ENCODE data around the gene PRKCB.
"Not testable (repeated sequence)": the region's sequence is repeated elsewhere in the genome, so short reads cannot be mapped to it uniquely, and the experiment has no call there.

The PRKCB gene

DNA sequence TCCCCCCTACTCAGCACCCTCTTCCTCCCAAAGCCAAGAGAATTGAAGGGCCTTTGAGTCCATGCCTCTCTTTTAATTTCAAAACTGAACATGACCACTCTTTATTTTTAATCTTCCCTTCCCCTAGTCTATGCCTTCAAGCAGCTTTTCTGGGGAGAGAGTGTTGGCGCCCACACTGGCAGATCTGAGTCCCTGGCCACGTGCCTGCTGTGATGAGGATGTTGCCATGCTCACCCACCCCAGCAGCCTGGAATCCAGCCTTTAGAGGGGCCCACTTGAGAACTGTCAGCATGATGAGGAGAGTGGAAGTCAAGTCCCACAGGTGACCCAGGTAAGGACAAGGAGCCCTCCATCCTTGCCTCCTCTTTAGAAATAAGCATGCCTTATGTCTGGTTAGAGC, 400.0 kb downstream of the PRKCB start:
- DNase-seq (ENCODE audit: low read depth in 2 of 2) = no peak

DNA sequence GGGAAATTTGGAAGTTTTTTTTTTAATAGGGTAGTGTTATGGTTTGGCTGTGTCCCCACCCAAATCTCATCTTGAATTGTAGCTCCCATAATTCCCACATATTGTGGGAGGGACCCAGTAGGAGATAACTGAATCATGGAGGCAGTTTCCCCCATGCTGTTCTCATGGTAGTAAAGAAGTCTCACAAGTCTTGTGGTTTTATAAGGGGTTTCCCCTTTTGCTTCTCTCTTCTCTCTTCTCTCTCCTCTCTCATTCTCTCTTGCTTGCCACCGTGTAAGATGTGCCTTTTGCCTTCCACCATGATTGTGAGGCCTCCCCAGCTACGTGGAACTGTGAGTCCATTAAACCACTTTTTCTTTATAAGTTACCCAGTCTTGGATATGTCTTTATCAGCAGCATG, 403.1 kb downstream of the PRKCB start:
- DNase-seq (ENCODE audit: low read depth in 2 of 2) = not testable (repeated sequence)

DNA sequence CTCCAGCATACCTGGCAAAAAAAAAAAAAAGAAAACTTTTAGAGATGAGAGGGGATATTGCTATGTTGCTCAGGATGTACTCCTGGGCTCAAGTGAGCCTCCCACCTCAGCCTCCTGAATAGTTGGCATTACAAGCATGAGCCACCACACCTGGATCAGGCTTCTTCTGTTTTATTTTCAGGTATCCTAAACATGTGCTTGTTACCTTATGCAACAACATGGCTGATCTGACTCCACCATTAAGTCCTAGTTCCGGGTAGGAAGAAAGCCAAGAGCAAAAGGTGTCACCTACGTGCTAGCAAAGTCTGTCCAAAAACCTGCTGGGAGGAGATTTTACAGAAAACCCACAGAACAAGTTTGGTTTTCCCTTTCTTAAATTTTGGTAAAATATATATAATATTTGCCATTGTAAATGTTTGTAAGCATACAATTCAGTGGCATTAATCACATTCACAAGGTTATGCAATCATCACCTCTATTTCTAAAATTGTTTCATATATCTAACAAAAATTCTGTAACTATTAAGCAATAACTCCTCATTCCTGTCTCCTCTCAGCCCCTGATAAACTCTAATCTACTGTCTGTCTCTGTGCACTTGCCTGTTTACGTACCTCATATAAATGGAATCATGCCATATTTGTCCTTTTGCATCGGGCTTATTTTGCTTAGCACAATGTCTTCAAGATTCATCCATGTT, 411.3 kb downstream of the PRKCB start:
- no peak for DNase-seq (ENCODE audit: low read depth in 2 of 2)

DNA sequence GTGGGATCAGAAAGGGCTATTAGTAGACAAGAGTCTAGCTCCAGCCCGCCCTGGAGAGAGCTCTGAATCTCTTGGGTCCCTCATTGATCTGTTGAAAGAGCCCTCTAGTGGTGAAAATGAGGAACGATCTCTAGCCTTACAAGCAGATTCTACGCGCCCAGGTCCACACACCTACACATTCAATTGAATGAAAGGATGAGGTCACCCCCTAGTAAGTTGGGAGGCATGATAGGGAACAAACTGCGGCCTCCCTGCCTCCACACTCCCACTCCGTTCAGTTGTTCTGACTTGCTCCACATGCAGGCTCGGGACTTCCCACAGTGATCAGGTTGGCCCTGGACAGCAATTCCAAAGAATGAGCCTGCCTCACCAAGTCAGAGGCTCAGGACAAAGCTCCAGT, 417.4 kb downstream of the PRKCB start:
- peak in 1 of 2 experiments; percentile 8 for DNase-seq (ENCODE audit: low read depth in 2 of 2)

DNA sequence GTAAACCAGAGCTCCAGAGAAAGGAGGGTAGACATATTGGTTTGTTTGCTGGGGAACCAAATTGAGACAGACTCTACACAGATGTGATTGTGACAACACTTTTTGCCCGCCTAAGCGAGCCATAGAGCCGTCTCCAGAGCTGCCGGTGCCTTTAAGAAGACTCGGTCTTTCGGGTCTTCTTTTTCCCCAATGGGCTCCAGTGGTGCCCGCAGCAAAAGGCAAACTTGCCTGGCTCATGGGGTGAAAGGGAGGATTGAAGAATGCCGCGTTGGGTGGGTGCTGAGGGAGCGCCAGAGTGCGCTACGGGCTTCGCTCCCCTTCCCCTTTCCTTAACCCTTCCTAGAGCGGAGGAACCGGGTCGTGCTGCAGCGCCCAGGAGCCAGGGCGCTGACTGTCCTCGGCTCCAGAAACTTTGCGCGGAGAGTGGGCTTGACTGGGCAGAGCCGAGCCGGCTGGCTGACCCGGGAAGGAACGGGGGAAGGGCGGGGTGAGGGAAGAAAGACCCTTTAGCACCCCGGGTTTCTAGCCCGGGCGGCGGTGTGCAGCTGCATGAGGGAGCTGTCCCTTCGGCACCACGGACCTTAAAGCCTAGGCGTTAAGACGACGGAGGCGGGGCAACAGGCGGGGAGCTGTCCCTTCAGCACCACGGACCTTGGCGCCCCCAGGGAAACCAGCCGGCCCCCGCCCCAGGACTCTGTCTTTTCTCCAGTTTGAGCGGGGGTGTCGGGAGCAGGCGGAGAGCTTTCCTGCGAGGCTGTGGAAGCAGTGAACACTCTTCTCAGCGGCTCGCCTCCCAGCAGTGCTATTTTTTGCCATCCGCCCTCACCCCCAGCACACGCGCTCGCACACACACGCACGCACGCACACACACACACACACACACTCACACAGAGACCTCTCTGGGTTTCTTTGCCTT, 419.9 kb downstream of the PRKCB start, which contains the start of gene CACNG3:
Gene CACNG3, plus strand, starts transcription at position 880 of the 916 bp plus-strand sequence. CDS start 420 bp downstream, outside the sequence.
- peak; percentile 12 to 44 for DNase-seq (ENCODE audit: low read depth in 2 of 2)

DNA sequence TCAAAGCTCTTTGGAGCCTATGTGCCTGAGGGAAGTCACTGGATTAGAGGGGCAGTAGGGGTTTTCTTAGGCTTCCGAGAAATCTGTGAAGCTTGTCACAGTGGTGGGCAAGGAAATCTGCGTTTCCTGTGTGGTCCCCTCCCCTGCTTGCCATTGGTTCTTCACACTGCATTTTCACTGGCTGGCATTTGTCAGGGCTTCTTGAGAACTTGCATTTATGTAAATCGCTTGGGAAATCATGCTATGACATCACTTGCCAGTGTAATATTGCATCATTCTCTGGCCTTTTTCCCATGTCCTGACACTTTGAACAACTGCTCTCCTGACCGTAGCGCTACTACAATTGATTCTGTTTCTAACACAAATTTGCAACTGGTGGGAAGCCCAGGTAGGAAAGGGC, 422.2 kb downstream of the PRKCB start:
- DNase-seq (ENCODE audit: low read depth in 2 of 2) = no peak

DNA sequence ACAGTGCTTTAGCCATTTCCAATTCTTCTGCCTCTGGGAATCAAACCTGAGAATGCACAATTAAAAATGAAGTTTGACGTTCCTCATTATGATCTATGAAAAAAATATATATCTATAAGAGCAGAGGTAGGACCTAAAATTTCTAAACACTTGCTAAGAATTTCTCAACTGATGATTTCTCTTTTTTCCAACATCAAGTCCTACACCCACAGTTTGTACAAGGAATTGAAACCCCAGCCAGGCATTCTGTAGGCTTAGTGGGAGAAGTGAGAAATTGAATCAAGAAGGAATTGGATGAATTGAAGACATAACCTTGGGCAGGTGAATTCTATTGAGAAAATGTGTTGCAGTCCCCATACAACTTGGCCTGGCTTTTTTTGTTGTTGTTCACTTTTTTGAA, 423.0 kb downstream of the PRKCB start:
- no peak for DNase-seq (ENCODE audit: low read depth in 2 of 2)

DNA sequence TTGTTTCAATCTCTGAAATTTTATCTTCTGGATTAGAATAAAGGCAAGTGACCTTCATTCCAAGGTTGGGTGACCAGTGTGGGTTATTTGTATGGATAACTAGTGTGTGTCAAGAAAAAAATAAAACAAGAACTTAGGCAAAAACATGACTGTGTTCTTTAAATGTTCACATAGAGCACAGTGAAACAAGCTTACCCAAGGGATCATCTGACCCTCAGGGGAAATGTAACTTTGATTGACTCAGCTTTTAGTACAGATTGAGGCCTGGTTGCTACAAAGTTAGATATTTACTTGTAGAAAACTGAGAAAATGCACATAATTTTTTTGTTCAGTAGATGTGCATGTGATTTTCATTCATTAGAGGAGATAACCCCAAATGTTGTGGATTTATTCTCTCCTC, 427.0 kb downstream of the PRKCB start:
- DNase-seq (ENCODE audit: low read depth in 2 of 2) = no peak
